BJ (cell line): ENCODE data around the gene SENP7. TPM values are rescaled to one million over a fixed set of nuclear protein-coding genes. Genes with fewer than 3 reads are reported as not detected.

ENCODE experiments used
- CTCF ChIA-PET: fragments of 350-600 bp; formaldehyde crosslinking; extraction: SDS; loops from one replicate; lab custom pipeline; 2021; ENCODE audit warnings: antibody characterized with exemption, inconsistent platforms; lab: Yijun Ruan, JAX
- POLR2A ChIA-PET: fragments of 300-600 bp; sonication (Branson Sonifier 250); formaldehyde crosslinking; extraction: SDS; loops from one replicate; lab custom pipeline; 2021; ENCODE audit warnings: antibody characterized with exemption; lab: Charles Lee
- DNase-seq: peaks from one replicate; pipeline ENCODE4 v3.0.0-alpha.2; 2011; ENCODE audit warnings: low read depth
- H3K27me3 ChIP-seq: 2 replicates; pipeline ENCODE4 v1.6.0; 2011; ENCODE audit warnings: low read length; ENCODE audit not compliant: control insufficient read depth, insufficient read depth
- H3K36me3 ChIP-seq: 2 replicates; pipeline ENCODE4 v1.5.1; 2011; ENCODE audit warnings: low read length; ENCODE audit not compliant: control insufficient read depth, insufficient read depth
- H3K4me3 ChIP-seq: 2 replicates; pipeline ENCODE4 v1.5.1; 2011; ENCODE audit warnings: low read depth, mild to moderate bottlenecking, control low read depth, low read length
- CTCF ChIP-seq: IDR thresholded peaks from 2 replicates; pipeline ENCODE4 v1.5.1; 2011; ENCODE audit warnings: low read depth, mild to moderate bottlenecking, control low read depth, inconsistent platforms, low read length, moderate library complexity; ENCODE audit not compliant: insufficient read depth
- polyA plus RNA-seq: library from polyadenylated mRNA; depleted of rRNA; stranded (reverse); fragments of >200 nt; gene quantifications from 2 replicates; pipeline ENCODE4 v1.2.3, GENCODE V29; 2011

SENP7 gene
- polyA plus RNA-seq, 1 experiment = 4.2 TPM

DNA sequence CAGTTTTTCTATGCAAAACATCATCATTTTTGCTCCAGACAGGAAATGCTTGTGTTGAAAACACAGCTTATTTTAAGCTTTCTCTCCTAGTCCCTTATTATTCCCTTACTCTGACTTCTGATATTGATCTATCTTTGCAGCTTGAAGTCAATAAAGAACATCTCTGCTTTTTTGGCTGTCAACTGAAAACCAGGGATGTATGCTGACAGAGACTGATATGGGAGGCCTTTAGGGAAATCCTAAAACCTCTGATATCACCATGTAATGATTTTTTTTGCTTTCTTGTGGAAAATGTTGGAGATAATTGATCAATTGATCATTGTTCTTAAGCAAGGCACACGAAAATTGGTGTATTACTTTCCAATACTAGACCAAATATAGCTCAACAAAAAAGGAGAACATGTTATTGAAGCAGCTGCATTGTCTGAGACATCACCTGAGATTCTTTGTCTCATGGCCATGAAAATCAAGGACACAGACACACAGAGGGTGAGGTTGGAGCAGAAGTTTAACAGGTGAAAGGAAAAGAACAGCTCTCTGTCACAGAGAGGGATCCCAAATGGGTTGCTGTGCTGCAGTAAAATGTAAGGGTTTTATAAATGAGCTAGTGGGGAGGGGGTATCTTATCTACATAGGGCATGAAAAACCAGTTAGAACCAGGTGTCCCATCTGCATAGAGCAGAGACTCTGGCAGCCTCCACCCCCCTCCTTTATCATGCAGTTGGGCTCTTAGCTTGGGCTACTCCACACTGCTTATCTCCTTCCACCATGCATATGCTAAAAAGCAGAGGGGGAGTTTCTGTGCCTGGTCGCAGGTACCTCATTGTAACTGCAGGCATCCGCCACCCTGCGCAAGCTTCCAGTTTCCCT lies 17.0 kb upstream of the SENP7 start:
- Histone ChIP-seq H3K27me3 (0 out of 2 replicates have a peak, but pooled peaks cover 1% of the 10 kb centered on the region), H3K36me3 (no peaks in the 10 kb centered on the region), H3K4me3 (no peak overlapping the region)
- DNase-seq = no peak
- CTCF ChIA-PET = interaction anchor here (0.7 kb wide), 1 partner anchor 9 kb away, joined by 3 read pairs; no protein-coding TSS in a partner anchor
- no peak for TF ChIP-seq CTCF
- POLR2A ChIA-PET = no interaction called here

- Histone ChIP-seq H3K27me3 (0 out of 2 replicates have a peak, but pooled peaks cover under 1% of the 10 kb centered on the region), H3K36me3 (no peaks in the 10 kb centered on the region), H3K4me3 (no peak overlapping the region)
- DNase-seq = no peak
- ChIA-PET POLR2A (no interaction called here), CTCF (no interaction called here)
- TF ChIP-seq CTCF = no peak
Observed at GRCh38 chr3:101527906-101528305, 14.9 kb upstream of the SENP7 start.

DNA sequence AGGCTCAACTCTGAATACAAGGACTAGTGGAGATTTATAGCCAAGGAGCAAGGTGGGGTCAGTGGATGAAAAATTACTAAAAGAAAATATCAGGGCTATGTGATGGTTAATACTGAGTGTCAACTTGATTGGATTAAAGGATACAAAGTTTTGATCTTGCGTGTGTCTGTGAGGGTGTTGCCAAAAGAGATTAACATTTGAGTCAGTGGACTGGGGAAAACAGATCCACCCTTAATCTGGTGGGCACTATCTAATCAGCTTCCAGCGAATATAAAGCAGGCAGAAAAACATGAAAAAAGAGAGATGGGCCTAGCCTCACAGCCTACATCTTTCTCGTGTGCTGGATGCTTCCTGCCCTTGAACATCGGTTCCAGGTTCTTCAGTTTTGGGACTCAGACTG lies 14.4 kb upstream of the SENP7 start:
- Histone ChIP-seq H3K4me3 (no peak overlapping the region), H3K36me3 (no peaks in the 10 kb centered on the region), H3K27me3 (no peaks in the 10 kb centered on the region)
- ChIA-PET POLR2A (no interaction called here), CTCF (no interaction called here)
- no peak for DNase-seq
- TF ChIP-seq CTCF = no peak

GRCh38 chr3:101521211-101521701 lies 8.2 kb upstream of the SENP7 start:
- Histone ChIP-seq H3K27me3 (peaks cover 6% of the 10 kb centered on the region), H3K36me3 (no peaks in the 10 kb centered on the region), H3K4me3 (no peak overlapping the region)
- DNase-seq = no peak
- ChIA-PET CTCF (interaction anchor here (1.0 to 1.2 kb wide), 4 partner anchors 9 to 53 kb away, joined by 3 read pairs; partner anchors contain the start of genes PCNP and SENP7), POLR2A (no interaction called here)
- TF ChIP-seq CTCF = no peak

- peaks cover 6% of the 10 kb centered on the region for H3K27me3 ChIP-seq
- POLR2A ChIA-PET = no interaction called here
- CTCF ChIA-PET = interaction anchor here (1.6 to 1.9 kb wide), 2 partner anchors 11 to 15 kb away, joined by 3 to 4 read pairs; no protein-coding TSS in a partner anchor
- no peak for TF ChIP-seq CTCF
- no peaks in the 10 kb centered on the region for H3K36me3 ChIP-seq
- H3K4me3 ChIP-seq = no peak overlapping the region
- no peak for DNase-seq
Observed at GRCh38 chr3:101519685-101520365, 6.8 kb upstream of the SENP7 start.
